SK-N-SH treated with all-trans-retinoic acid at 6 μM for 48 hours (cell line): ENCODE results near the gene ITGA5.

Experiments
- ATAC-seq: fragments of 200-7000 bp; cut with Tn5 transposase; 3 replicates; pipeline ENCODE4 v1.9.1; 2020; ENCODE audit warnings: mild to moderate bottlenecking, moderate library complexity
- ARNTL ChIP-seq: fragments of 450-650 bp; formaldehyde crosslinking; IDR thresholded peaks from 2 replicates; pipeline ENCODE4 v1.5.0; 2020; ENCODE audit warnings: low read depth, mild to moderate bottlenecking, moderate library complexity, borderline replicate concordance
- BACH2 ChIP-seq: fragments of 250-450 bp; sonication (Bioruptor Pico); IDR thresholded peaks from 2 replicates; pipeline ENCODE4 v1.9.0; 2021; ENCODE audit warnings: mild to moderate bottlenecking, borderline replicate concordance
- CSRNP3 ChIP-seq: fragments of 250-450 bp; sonication (Bioruptor Pico); IDR thresholded peaks from 2 replicates; pipeline ENCODE4 v1.5.1; 2021; ENCODE audit warnings: mild to moderate bottlenecking, moderate library complexity
- ESRRG ChIP-seq: fragments of 250-450 bp; sonication (Bioruptor Pico); IDR thresholded peaks from 2 replicates; pipeline ENCODE4 v1.6.1; 2021; ENCODE audit warnings: mild to moderate bottlenecking
- GLIS3 ChIP-seq: fragments of 250-450 bp; sonication (Bioruptor Pico); IDR thresholded peaks from 2 replicates; pipeline ENCODE4 v1.5.0; 2020; ENCODE audit warnings: mild to moderate bottlenecking, moderate library complexity
- ISL1 ChIP-seq: fragments of 250-450 bp; sonication (Bioruptor Pico); IDR thresholded peaks from 2 replicates; pipeline ENCODE4 v2.1.2; 2022; ENCODE audit warnings: mild to moderate bottlenecking, moderate library complexity
- OSR1 ChIP-seq: fragments of 250-450 bp; sonication (Bioruptor Pico); IDR thresholded peaks from 2 replicates; pipeline ENCODE4 v1.8.0; 2022; ENCODE audit warnings: moderate library complexity, mild to moderate bottlenecking, inconsistent platforms
- POU6F1 ChIP-seq: fragments of 250-450 bp; sonication (Bioruptor Pico); IDR thresholded peaks from 2 replicates; pipeline ENCODE4 v1.8.0; 2021; ENCODE audit warnings: low read depth, mild to moderate bottlenecking, moderate library complexity, borderline replicate concordance
- RARB ChIP-seq: fragments of 250-450 bp; sonication (Bioruptor Pico); IDR thresholded peaks from 2 replicates; pipeline ENCODE4 v1.8.0; 2021; ENCODE audit warnings: mild to moderate bottlenecking, moderate library complexity
- SNAI2 ChIP-seq: fragments of 250-450 bp; sonication (Bioruptor Pico); IDR thresholded peaks from 2 replicates; pipeline ENCODE4 v1.5.0; 2020; ENCODE audit warnings: mild to moderate bottlenecking, moderate library complexity
- TCF4 ChIP-seq: fragments of 250-450 bp; sonication (Bioruptor Pico); IDR thresholded peaks from 2 replicates; pipeline ENCODE4 v1.8.0; 2021; ENCODE audit warnings: mild to moderate bottlenecking, moderate library complexity, borderline replicate concordance
- TOX ChIP-seq: fragments of 250-450 bp; sonication (Bioruptor Pico); IDR thresholded peaks from 2 replicates; pipeline ENCODE4 v1.8.0; 2021; ENCODE audit warnings: mild to moderate bottlenecking, moderate library complexity, borderline replicate concordance
- TSHZ2 ChIP-seq: fragments of 250-450 bp; sonication (Bioruptor Pico); IDR thresholded peaks from 2 replicates; pipeline ENCODE4 v1.5.0; 2020; ENCODE audit warnings: mild to moderate bottlenecking, moderate library complexity
- ZFP3 ChIP-seq: fragments of 250-450 bp; sonication (Bioruptor Pico); IDR thresholded peaks from 2 replicates; pipeline ENCODE4 v1.5.0; 2020; ENCODE audit warnings: mild to moderate bottlenecking, moderate library complexity
- ZFP30 ChIP-seq: fragments of 450-650 bp; formaldehyde crosslinking; IDR thresholded peaks from 2 replicates; pipeline ENCODE4 v1.5.0; 2022; ENCODE audit warnings: mild to moderate bottlenecking, moderate library complexity
- ZNF565 ChIP-seq: fragments of 450-650 bp; formaldehyde crosslinking; conservative IDR thresholded peaks from 2 replicates; pipeline ENCODE4 v1.5.0; 2020; ENCODE audit warnings: low read depth, mild to moderate bottlenecking, moderate library complexity
- ZNF70 ChIP-seq: fragments of 450-650 bp; formaldehyde crosslinking; IDR thresholded peaks from 2 replicates; pipeline ENCODE4 v1.5.0; 2020; ENCODE audit warnings: mild to moderate bottlenecking, moderate library complexity
- ZNF8 ChIP-seq: fragments of 450-650 bp; formaldehyde crosslinking; IDR thresholded peaks from 2 replicates; pipeline ENCODE4 v1.5.0; 2020; ENCODE audit warnings: mild to moderate bottlenecking, moderate library complexity
- TF ChIP-seq, protein P1 (sequence below): fragments of 250-450 bp; sonication (Bioruptor Pico); IDR thresholded peaks from 2 replicates; pipeline ENCODE4 v1.8.0; 2020; ENCODE audit warnings: mild to moderate bottlenecking, moderate library complexity, borderline replicate concordance
- TF ChIP-seq, protein P2 (sequence below): fragments of 250-450 bp; sonication (Bioruptor Pico); IDR thresholded peaks from 2 replicates; pipeline ENCODE4 v1.5.1; 2020; ENCODE audit warnings: low read depth, mild to moderate bottlenecking, moderate library complexity

ITGA5 gene

DNA sequence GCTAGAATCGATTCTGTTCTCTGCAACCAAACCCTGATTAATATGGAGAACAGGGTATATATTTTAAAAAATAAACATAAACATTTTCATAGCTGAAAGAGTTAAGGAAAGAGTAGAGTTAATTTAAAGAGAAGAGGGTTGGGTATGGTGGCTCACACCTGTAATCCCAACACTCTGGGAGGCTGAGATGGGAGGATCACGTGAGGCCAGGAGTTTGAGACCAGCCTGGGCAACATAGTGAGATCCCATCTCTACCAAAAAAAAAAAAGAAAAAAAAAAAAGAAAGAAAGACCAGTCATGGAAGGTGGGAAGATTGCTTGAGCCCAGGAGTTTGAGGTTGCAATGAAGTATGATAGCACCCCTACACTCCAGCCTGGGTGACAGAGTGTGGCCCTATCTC lies 28.9 kb upstream of the ITGA5 start (continued):
- TF ChIP-seq POU6F1 (CRISPR knock-in tag) = no peak
- TF ChIP-seq RARB (CRISPR knock-in tag) = no peak

- no peak for ATAC-seq
These were observed 25.1 kb upstream of the ITGA5 start for GRCh38 chr12:54444206-54444605.

DNA sequence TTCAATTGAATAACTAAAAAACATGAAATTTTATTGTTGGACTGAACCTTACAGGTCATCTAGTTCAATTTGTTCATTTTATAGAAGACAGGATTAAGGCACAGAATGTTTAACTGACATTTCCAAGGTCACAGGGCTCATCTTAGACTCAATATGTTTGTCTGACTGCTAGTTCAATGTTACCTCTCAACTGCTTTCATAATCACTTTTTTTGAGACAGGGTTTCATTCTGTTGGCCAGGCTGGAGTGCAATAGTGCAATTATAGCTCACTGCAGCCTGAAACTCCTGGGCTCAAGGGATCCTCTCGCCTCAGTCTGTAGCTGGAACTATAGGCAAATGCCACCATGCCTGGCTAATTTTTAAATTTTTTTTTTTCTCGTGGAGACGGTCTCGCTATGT lies 24.4 kb upstream of the ITGA5 start:
- no peak for TF ChIP-seq ZFP3
- no peak for TF ChIP-seq BACH2 (CRISPR knock-in tag)
- TF ChIP-seq ZNF565 (CRISPR knock-in tag) = no peak
- no peak for TF ChIP-seq OSR1
- no peak for TF ChIP-seq TOX (CRISPR knock-in tag)
- no peak for TF ChIP-seq ZNF8 (CRISPR knock-in tag)
- no peak for TF ChIP-seq TCF4 (CRISPR knock-in tag)
- no peak for TF ChIP-seq CSRNP3 (CRISPR knock-in tag)
- no peak for TF ChIP-seq ISL1 (CRISPR knock-in tag)
- no peak for TF ChIP-seq TSHZ2 (CRISPR knock-in tag)
- TF ChIP-seq GLIS3 (CRISPR knock-in tag) = no peak
- no peak for TF ChIP-seq ZNF70
- TF ChIP-seq ARNTL (CRISPR knock-in tag) = no peak
- TF ChIP-seq, protein P1, sequence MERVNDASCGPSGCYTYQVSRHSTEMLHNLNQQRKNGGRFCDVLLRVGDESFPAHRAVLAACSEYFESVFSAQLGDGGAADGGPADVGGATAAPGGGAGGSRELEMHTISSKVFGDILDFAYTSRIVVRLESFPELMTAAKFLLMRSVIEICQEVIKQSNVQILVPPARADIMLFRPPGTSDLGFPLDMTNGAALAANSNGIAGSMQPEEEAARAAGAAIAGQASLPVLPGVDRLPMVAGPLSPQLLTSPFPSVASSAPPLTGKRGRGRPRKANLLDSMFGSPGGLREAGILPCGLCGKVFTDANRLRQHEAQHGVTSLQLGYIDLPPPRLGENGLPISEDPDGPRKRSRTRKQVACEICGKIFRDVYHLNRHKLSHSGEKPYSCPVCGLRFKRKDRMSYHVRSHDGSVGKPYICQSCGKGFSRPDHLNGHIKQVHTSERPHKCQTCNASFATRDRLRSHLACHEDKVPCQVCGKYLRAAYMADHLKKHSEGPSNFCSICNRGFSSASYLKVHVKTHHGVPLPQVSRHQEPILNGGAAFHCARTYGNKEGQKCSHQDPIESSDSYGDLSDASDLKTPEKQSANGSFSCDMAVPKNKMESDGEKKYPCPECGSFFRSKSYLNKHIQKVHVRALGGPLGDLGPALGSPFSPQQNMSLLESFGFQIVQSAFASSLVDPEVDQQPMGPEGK (CRISPR knock-in tag) = no peak
- no peak for TF ChIP-seq ESRRG (CRISPR knock-in tag)
- no peak for TF ChIP-seq ZFP30 (CRISPR knock-in tag)
- no peak for TF ChIP-seq RARB (CRISPR knock-in tag)
- TF ChIP-seq, all 23 proteins: peak for 0
- no peak for ATAC-seq

More at GRCh38 chr12:54444206-54444605, 25.1 kb upstream of the ITGA5 start:
- TF ChIP-seq ESRRG (CRISPR knock-in tag) = no peak
- TF ChIP-seq, protein P1 (CRISPR knock-in tag) = no peak
- TF ChIP-seq TCF4 (CRISPR knock-in tag) = no peak
- no peak for TF ChIP-seq ZNF565 (CRISPR knock-in tag)
- no peak for TF ChIP-seq SNAI2 (CRISPR knock-in tag)
- TF ChIP-seq, protein P2, sequence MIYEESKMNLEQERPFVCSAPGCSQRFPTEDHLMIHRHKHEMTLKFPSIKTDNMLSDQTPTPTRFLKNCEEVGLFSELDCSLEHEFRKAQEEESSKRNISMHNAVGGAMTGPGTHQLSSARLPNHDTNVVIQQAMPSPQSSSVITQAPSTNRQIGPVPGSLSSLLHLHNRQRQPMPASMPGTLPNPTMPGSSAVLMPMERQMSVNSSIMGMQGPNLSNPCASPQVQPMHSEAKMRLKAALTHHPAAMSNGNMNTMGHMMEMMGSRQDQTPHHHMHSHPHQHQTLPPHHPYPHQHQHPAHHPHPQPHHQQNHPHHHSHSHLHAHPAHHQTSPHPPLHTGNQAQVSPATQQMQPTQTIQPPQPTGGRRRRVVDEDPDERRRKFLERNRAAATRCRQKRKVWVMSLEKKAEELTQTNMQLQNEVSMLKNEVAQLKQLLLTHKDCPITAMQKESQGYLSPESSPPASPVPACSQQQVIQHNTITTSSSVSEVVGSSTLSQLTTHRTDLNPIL (CRISPR knock-in tag) = no peak
- no peak for TF ChIP-seq TOX (CRISPR knock-in tag)
- TF ChIP-seq GLIS3 (CRISPR knock-in tag) = no peak
- TF ChIP-seq ARNTL (CRISPR knock-in tag) = no peak
- TF ChIP-seq, all 23 proteins: peak for 0
